DMS153 (cell line): ENCODE data around the gene PRKAR2B.

ENCODE experiments used
- DNase-seq: peaks from one replicate; lab custom pipeline; 2025; lab: John Stamatoyannopoulos, UW

Gene PRKAR2B

DNA sequence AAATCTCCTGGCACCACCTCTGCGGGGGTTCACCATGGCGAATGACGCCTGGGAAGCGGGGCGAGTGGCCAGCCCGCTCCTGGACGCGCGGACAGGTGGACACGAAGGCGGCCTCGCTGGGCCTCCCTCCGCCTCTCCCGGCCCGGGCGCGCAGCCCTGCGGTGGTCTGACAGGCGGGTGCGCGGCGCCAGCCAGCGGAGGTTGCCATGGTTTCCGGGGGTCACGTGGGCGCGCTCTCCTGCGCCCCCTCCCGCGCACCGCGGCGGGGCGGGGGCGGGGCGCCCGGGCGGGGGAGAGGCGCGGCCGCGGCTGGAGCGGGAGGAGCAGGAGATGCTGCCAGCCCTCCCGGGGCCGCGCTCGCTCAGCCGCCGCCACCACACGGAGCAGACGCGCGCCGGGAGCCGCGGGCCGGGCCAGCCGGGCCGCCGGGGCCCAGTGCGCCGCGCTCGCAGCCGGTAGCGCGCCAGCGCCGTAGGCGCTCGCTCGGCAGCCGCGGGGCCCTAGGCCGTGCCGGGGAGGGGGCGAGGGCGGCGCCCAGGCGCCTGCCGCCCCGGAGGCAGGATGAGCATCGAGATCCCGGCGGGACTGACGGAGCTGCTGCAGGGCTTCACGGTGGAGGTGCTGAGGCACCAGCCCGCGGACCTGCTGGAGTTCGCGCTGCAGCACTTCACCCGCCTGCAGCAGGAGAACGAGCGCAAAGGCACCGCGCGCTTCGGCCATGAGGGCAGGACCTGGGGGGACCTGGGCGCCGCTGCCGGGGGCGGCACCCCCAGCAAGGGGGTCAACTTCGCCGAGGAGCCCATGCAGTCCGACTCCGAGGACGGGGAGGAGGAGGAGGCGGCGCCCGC is at the start of gene PRKAR2B:
PRKAR2B (plus strand) TSS at position 359 of the 848 bp plus-strand sequence; CDS start at position 562, 203 bp downstream.
- DNase-seq = peak; percentile 4

GRCh38 chr7:106994833-106995232 is 49.7 kb upstream of the PRKAR2B start:
- no peak for DNase-seq

DNA sequence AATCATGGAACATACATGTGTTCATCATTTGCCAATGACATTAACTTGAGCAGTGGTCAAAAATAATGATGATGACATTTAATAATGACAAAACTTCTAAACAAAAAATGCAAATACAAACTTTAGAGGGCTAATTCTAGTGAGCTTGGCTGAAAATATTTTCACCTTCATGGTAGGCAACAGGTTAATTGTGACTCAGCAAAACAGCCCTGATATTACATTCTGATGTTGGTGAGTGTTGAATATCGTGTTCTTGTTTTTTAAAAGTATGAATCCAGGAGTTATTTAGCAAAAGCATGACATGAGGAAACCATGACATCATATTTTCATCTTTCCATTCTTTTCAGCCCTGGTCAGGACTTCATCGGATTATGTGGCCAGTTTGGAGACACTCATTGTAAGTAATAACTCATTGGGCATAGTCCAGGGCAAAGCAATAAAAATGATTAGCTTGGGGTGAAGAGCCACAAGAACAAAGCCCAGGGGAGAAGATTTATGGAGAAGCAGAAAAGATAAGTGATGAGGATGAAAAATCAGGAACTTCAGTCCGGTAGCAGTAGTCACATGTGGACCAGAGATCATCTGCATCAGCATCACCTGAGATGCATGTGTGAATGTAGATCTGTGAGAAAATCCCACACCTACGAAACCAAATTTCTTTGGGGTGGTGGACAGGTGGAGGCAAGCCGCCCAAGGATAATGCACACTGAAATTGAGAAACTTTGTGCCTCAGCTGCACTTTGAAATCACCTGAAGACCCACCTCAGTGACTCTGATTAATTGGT is 46.8 kb upstream of the PRKAR2B start:
- DNase-seq = no peak

- no peak for DNase-seq
These were observed 45.5 kb upstream of the PRKAR2B start for GRCh38 chr7:106999023-106999422.

DNA sequence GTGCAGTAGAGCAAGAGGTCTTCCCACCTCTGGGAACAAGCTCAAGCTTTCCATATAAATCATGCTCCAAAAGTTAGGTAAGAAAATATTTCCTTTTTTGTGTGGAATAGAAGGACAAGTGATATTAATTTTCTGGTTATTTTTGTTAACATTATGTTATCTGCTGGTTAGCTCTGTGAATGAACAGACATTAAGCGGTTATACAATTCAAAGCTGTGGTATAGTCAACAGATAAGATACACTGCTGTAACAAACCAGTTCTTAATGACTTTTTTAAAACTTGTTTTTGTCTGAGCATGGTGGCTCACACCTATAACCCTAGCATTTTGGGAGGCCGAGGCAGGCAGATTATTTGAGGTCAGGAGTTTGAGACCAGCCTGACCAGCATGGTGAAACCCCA is 43.0 kb upstream of the PRKAR2B start:
- no peak for DNase-seq

DNA sequence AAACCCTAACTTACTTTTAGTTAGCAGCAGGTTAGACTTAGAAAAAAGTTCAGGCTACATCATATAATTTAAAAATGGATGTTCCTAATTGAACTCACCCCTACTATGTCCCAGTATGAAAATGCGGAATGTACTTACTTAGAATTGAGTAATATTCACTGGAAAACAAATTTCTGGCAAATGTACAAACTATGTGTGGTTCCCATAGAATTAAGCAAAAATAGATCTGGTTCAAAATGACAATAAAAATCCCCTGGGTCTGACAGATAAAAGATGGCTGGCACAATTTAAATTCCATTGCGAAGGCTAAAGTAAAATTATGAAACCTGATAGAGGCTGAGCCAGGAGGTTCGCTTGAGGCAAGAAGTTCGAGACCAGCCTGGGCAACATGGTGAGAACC is 42.4 kb upstream of the PRKAR2B start:
- DNase-seq = no peak

GRCh38 chr7:107002529-107002998 is 41.9 kb upstream of the PRKAR2B start:
- no peak for DNase-seq

DNA sequence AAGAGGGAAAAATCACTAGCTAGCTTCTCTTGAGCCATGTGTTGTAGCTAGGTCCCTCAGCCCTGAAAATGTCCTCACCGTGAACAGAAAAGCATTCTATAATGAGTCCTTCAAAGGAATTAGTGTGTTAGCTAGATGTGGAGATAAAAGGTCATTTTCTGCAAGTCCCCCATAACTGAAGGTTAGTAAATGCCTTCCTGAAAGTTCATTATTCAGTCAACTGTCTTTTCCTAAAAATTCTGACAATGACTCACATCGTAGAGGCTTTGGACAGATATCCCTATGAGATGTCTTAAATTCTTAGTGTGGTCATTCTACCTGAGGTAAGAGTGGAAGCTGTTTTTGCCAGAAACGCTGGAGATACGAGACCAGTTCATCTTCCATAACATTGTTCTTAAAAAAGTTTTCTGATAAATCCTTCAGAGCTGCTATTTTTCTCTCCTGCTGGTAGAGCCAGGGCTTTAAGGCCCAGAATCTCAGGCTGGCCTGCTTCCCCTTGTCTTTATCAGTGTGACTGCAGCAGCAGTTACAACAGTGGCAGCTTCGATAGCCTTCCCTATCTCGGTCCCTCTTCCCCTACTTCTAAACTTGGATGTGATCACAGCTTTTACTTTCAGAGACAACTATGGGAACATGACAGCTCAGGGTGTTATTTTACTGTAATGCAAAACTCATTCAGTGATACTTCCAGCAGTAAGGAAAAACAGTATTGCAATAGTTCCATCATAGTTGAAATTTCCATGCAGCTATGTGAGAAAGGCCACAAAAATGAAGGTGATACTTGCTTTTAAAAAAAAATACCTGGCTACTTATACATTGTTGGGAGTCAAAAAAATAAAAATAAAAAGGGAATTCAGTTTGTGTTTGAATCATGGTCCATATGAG is 37.3 kb upstream of the PRKAR2B start:
- no peak for DNase-seq

GRCh38 chr7:107007892-107008287 is 36.6 kb upstream of the PRKAR2B start:
- no peak for DNase-seq

DNA sequence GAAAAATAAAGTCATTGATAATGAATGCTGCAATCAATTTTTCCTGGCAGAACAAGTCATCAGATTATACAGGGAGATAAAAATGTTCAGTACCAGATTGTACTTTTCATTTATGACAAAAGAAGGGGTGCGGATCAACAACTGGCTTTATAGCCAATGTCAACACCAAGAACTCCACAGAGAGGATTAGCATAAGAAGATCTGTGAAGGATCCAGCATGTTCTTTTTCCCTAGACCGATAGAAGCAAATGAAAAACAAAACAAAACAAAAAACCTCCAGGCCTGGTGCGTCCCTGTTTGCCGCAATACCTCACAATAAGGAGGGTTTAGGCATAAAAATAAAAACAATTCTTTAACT is 34.7 kb upstream of the PRKAR2B start:
- no peak for DNase-seq

- DNase-seq = no peak
These were observed 31.8 kb upstream of the PRKAR2B start for GRCh38 chr7:107012691-107013090.

DNA sequence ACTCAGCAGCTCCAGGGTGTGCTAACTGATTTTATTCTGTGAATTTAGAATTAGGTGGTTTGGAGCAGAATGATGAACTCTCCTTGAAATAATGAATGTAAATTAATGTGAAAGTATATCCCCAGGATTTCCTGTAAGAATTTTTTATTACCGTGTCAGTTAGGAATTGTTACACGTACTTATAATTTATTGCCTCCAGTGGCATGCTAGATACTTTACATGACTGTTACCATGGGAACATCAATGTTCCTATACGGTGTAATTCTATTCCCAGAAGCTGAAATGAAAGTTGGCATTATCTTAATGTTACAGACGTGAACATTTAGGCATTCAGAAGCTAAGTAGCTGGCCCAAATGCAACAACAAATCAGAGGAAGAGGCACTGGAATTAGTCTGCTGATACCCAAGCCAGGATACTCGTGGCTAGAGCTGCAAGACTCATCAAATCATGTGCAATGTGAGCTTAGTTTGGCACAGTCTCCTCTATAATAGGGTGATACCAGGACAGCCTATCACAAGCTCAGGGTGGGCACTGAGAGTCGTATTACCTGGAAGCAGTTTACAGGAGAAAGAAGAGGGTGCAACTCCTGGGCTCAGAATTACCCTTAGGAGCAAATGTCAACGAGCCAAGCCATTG is 30.0 kb upstream of the PRKAR2B start:
- DNase-seq = no peak

DNA sequence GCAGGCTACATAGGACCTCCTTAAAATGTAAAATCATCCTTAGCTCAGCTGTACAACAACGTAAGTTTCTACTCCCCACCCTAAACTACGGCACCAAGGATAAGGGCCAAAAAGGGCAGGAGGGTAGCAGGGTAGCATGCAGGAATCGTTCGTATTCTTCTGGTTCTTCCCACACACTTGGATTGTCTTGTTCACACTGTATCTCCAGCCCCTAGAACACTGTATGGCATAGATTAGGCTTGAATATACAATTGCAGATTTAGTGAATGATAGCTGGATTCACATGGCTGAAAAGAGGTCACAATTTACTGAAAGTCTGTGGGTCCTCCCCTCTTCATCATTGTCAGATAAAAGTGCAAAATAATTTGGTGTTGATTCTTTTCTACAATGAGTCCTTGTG is 28.2 kb upstream of the PRKAR2B start:
- DNase-seq = no peak

DNA sequence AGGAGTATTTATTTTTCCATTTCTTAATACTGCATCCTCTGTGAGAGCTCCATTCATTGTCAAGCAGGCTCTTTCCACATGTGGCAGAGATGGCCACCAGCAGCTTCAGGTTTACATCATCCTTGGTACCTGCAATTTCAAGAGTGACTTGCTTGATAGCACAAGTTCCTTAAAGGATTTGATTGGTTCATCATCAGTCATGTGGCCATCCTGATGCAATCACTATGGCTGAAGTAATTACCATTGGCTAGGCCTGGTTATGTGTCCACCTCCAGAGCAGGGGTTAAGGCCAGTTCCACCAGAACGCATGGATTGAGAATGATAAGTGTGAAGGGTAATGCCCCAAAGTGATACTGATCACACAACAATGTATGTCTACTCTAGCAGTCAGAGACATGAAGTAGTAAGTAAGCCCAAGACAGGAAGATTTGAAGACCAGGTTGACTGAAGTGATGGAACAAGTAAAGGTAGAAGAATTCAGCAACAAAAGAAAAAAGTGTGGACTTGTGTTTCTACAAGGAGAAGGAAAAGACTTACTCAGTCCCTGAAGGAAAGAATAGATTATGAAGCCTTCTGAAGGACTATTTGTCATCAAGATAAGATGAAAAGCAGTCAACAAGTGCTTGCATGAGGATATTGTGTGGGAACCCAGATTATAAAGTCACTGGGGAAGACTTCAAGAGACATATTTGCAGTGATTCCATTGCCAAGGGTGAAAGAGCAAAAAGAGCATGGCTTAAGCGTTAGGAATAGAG is 26.4 kb upstream of the PRKAR2B start:
- no peak for DNase-seq

GRCh38 chr7:107020400-107020799 is 24.1 kb upstream of the PRKAR2B start:
- DNase-seq = no peak

- no peak for DNase-seq
These were observed 22.9 kb upstream of the PRKAR2B start for GRCh38 chr7:107021600-107021999.

DNA sequence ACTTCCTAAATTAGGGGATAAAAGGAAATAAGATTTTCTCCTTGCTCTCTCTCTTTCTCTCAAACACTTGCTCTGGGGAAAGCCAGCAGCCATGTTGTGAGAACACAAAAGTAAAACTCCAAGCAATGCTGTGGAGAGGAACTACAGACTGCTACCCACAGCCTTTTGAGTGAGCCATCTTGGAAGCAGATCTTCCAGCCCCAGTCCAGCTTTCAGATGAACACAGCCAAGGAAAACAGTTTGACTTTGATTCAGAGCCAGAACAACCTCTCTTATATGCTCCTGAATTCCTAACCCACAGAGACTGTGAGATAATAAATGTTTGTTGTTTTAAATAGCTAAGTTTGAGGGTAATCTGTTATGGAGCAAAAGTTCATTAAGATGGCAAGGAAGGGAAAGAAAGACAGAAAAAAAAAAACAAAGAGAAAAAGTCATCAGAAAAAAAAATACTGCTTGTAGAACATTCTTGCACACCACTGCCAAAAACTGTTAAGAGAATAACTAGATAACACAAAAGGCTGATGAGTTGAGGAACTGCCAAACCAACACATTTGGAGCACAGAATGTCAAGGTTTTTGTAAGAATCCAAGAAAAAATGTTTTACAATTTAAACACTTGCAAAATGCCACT is 20.9 kb upstream of the PRKAR2B start:
- no peak for DNase-seq

DNA sequence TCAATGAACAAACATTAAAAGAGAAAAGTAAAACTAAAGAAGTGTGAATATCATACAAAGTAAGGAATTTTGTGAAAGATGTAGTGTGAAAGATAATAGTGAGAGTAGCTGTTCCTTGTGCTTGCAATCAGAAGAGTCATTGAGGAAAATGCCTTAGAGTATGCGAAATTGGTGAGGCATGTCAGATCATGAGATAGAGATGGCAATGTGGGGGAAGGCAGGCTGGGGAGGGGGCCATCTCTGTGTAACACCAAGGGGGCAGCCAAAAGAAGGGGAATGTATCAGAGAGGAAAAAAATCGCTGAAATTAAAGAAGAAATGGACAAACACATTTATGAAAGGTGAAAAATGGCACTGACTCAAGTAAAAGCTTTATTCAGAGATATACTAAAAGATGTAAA is 19.6 kb upstream of the PRKAR2B start:
- no peak for DNase-seq

DNA sequence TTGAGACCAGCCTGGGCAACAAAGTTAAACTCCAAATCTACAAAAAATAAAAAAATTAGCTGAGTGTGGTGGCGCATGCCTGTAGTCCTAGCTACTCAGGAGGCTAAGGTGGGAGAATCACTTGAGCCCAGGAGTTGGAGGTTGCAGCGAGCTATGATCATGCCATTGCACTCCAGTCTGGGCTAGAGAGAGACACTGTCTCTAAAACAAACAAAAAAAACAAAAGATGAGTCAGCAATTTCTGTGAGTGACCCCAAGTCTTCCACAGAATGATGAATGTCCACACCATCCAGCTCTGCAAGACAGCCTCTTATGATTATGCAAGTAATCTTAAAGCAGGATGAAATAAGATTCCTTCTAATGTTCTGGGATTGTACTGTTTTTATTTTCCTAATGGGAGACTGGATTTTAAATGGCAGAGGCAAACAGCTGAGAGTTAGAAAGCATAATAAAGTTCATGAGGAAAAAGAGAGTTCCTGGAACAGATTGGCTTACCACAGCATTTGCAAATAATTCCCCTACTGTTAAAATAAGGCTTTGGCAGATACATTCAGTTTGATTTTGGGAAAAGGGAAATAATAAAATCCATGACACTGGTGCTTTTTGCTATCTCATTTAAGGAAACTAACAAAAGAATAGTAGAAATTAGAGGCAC is 18.9 kb upstream of the PRKAR2B start:
- no peak for DNase-seq

DNA sequence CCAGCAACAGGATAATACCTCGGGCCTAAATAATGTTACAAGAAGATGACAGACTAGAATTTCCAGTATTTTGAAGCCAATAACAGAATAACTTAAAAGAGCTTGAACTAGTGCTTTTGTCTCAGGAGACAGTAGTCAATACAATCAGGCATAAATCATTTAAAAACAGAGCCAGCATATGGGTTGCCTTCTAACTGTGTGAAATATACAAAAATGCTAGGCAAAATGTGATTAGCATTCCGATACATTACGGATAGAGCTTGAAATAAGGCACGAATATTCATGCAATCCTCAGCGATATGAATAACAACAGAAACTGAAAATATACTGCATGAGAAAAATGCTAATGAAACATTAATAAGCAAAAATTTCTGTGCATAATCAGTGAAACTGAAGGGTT is 18.3 kb upstream of the PRKAR2B start:
- no peak for DNase-seq
